Measurements from ENCODE around the gene FTCD. TPM values are rescaled to one million over a fixed set of nuclear protein-coding genes. Genes with fewer than 3 reads are reported as not detected.

FTCD gene
- total and polyA plus RNA-seq, 2 of the 8 experiments (the other 6 are each of a cell fraction or from before 2014, with no cell fraction given), result 3.3 to 4.9 TPM

DNA sequence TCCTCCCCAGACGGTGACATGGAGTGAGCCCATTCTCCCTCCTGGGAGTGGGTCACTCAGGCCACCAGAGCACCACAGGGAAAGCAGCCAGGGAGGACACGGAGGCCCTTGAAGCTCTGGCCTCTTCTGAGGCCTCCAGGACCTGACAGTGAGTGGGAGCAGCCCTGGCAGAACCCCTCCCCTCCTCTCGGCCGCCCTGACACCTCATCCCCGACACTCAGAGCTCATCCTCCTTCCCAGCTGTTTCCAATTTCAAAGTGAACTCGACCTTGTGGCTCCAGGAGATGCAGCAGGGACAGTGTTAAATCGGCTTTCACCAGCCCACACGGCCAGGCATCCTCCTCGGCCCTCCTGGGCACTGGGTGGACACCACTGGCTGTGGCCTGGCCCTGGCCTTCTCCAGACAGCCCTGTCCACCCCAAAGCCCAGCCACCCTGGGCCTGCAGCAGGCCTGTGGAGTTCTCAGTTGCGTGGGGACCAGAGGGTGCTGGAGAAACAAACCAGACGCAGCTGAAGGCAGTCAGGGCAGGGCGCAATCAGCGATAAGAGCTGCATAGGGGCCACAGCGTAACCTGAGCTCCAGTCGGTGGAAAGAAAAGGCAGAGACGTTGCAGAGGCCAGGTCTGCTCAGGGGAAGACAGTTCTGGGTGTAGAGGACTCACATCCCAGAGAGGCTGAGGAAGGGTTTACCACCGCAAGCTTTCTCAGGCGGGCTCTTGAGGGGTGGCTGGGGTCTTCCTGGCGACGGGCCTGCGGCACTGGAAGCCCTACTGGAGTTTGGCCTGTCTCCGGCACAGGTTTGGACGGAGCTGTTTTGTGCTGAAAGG lies 27.1 kb downstream of the FTCD start:
- H2BK5ac ChIP-seq (ENCODE audit: low read depth, low read length), result no peak overlapping the region
- ChIA-PET CTCF (ENCODE audit: partially characterized antibody) (interaction anchor here (0.7 to 1.9 kb wide), 10 partner anchors 9 to 344 kb away, joined by 3 to 19 read pairs (median 4); no protein-coding TSS in a partner anchor), POLR2A (ENCODE audit: partially characterized antibody) (interaction anchor here (1.2 to 1.3 kb wide), 3 partner anchors 11 to 146 kb away, joined by 3 to 4 read pairs (median 4); no protein-coding TSS in a partner anchor)
- H4K91ac ChIP-seq (replicated peaks; ENCODE audit: insufficient read length, low read length), result no peak overlapping the region
- H3K23ac ChIP-seq (ENCODE audit: insufficient read length), result no peak overlapping the region
- H3K4ac ChIP-seq (replicated peaks; ENCODE audit: insufficient read length, low read depth, low read length), result no peak overlapping the region
- no peak overlapping the region for H3K18ac ChIP-seq (ENCODE audit: extremely low read depth, low read length)
- H4K8ac ChIP-seq (ENCODE audit: extremely low read depth, insufficient read depth, low read length), result peak overlapping the region; percentile 39
- DNase-seq (ENCODE audit: low read depth in 1 of 2, low spot score in 2 of 2) (no peak), FAIRE-seq (no peak)
- H3K4me2 ChIP-seq (ENCODE audit: insufficient read depth in 1 of 2, low read depth in 2 of 2, low read length in 2 of 2), result no peak overlapping the region
- no peak overlapping the region for H3K9ac ChIP-seq (replicated peaks in 1 of 4; ENCODE audit: extremely low read depth in 1 of 4, low read depth in 3 of 4, low read length in 3 of 4)
- peaks cover 0 to 14% of the 10 kb centered on the region in 2 experiments for H4K20me1 ChIP-seq (replicated peaks in 1 of 2; ENCODE audit: control insufficient read depth in 1 of 2, insufficient read depth in 2 of 2, low read length in 2 of 2)
- H3K9me3 ChIP-seq (ENCODE audit: insufficient read depth in 2 of 2, low read depth in 1 of 2, low read length in 1 of 2), result no peaks in the 10 kb centered on the region; a peak in 1 of 4 replicates
- H3K36me3 ChIP-seq (ENCODE audit: control insufficient read depth in 2 of 4, insufficient read depth in 4 of 4, low read length in 3 of 4), result peaks cover 2 to 17% (median 3%) of the 10 kb centered on the region in 4 experiments; a peak in 4 of 8 replicates
- H3K27ac ChIP-seq (ENCODE audit: low read depth, low read length), result no peak overlapping the region; the same call in 1 of the 2 replicates
- H2BK120ac ChIP-seq (replicated peaks; ENCODE audit: low read depth, low read length), result no peak overlapping the region
- H2BK20ac ChIP-seq (ENCODE audit: low read length), result no peak overlapping the region
- no peak overlapping the region for H2AFZ ChIP-seq (ENCODE audit: low read length)
- H2BK15ac ChIP-seq (ENCODE audit: low read length), result no peak overlapping the region
- H3K4me3 ChIP-seq (ENCODE audit: extremely low read depth in 1 of 4, insufficient read depth in 2 of 4, low read depth in 3 of 4, low read length in 4 of 4), result no peak overlapping the region
- H3K4me1 ChIP-seq (replicated peaks in 1 of 4; ENCODE audit: control insufficient read depth in 3 of 4, insufficient read depth in 4 of 4, low read length in 3 of 4), result peaks cover 0 to 7% (median 0%) of the 10 kb centered on the region in 4 experiments; a peak in 2 of 7 replicates
- peak overlapping the region; percentile 27 for H4K5ac ChIP-seq (ENCODE audit: insufficient read length, low read depth, low read length)
- WGBS, 2 experiments (ENCODE audit: extremely low coverage in 1 of 2, insufficient coverage in 1 of 2, insufficient read length in 1 of 2, insufficient replicate concordance in 2 of 2, low coverage in 1 of 2, low lambda C conversion rate in 2 of 2, missing lambda C conversion rate in 1 of 2), result 85% methylated on average over 23 of the region's 23 CpGs; no CpG with 5 or more reads in 1 of the 2 experiments
- H2BK12ac ChIP-seq (ENCODE audit: low read depth, low read length), result no peak overlapping the region
- no peak overlapping the region for H3K14ac ChIP-seq (ENCODE audit: insufficient read length)
- H3K79me1 ChIP-seq (ENCODE audit: low read depth, low read length), result no peaks in the 10 kb centered on the region
- H3K23me2 ChIP-seq (ENCODE audit: low read depth, low read length), result peaks cover 7% of the 10 kb centered on the region; the same call in 1 of the 2 replicates
- no peaks in the 10 kb centered on the region for H3K79me2 ChIP-seq (ENCODE audit: control insufficient read depth in 1 of 2, insufficient read depth in 2 of 2, low read length in 2 of 2)
- no peaks in the 10 kb centered on the region for H3K27me3 ChIP-seq (replicated peaks in 1 of 4; ENCODE audit: control insufficient read depth in 3 of 4, extremely low read depth in 1 of 4, insufficient read depth in 3 of 4, low read length in 3 of 4)
- H2AK5ac ChIP-seq (ENCODE audit: low read depth, low read length), result no peak overlapping the region
- no peak overlapping the region for H3K56ac ChIP-seq (replicated peaks; ENCODE audit: insufficient read length, low read depth, low read length)
- TF ChIP-seq, protein P1, sequence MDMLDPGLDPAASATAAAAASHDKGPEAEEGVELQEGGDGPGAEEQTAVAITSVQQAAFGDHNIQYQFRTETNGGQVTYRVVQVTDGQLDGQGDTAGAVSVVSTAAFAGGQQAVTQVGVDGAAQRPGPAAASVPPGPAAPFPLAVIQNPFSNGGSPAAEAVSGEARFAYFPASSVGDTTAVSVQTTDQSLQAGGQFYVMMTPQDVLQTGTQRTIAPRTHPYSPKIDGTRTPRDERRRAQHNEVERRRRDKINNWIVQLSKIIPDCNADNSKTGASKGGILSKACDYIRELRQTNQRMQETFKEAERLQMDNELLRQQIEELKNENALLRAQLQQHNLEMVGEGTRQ (IDR thresholded peaks at IDR 0.05; ENCODE audit: low read length), result no peak
- TF ChIP-seq SP1 (IDR thresholded peaks at IDR 0.05; ENCODE audit: low read depth, low read length) (no peak), ZNF274 (IDR thresholded peaks at IDR 0.05; ENCODE audit: borderline replicate concordance, extremely low read depth, low read length) (no peak), CREB1 (IDR thresholded peaks at IDR 0.05) (no peak), TCF12 (IDR thresholded peaks at IDR 0.05; ENCODE audit: low read depth, low read length) (no peak), POLR2AphosphoS5 (IDR thresholded peaks at IDR 0.05; ENCODE audit: low read depth, low read length) (no peak), SP4 (IDR thresholded peaks at IDR 0.05; ENCODE audit: low read length) (no peak), YY1 (IDR thresholded peaks at IDR 0.05; ENCODE audit: low read depth, low read length) (no peak), CBX8 (IDR thresholded peaks at IDR 0.05; ENCODE audit: borderline replicate concordance, low read depth, low read length) (no peak), HDAC6 (IDR thresholded peaks at IDR 0.05; ENCODE audit: low read depth, low read length) (no peak), BACH1 (IDR thresholded peaks at IDR 0.05; ENCODE audit: low read length) (no peak)
- TF ChIP-seq, protein P2, sequence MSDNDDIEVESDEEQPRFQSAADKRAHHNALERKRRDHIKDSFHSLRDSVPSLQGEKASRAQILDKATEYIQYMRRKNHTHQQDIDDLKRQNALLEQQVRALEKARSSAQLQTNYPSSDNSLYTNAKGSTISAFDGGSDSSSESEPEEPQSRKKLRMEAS (IDR thresholded peaks at IDR 0.05), result no peak

Data from H1 (cell line).